ENCODE results near the gene AOAH.

DNA sequence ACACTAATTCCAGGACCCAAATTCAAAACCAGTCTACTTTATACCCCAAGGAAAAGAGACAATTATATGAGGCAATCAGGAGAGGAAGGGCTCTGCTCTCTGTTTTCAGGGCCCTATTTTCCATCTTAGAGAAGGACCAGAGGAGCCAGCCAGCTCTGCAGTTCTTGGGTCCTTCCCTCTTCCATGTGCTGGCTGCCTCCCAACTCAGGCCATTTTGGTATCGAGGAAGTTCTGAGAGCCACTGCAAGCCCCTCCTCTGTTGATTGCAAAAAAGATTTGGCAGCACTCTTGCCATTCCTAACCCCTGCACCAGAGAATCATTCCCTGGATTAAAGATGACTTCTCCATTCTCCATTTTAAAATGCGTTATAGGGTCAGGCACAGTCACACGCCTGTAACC, 151.2 kb downstream of the AOAH start:
- TF ChIP-seq CTCF (IDR thresholded peaks at IDR 0.05; ENCODE audit: low read depth, low read length, poor library complexity, severe bottlenecking) = no peak
- no peak for TF ChIP-seq EZH2phosphoT487 (IDR thresholded peaks at IDR 0.05; ENCODE audit: borderline replicate concordance, low read length)

Measured in DOHH2 (cell line).